Right lobe of liver (tissue), 6 donors: ENCODE results near the gene TNFRSF6B. TPM values are rescaled to one million over a fixed set of nuclear protein-coding genes. Genes with fewer than 3 reads are reported as not detected.
"Not testable (repeated sequence)": the region's sequence is repeated elsewhere in the genome, so short reads cannot be mapped to it uniquely, and the experiment has no call there.

ENCODE experiments used
- ATAC-seq, 4 donors: fragments of 200-7000 bp; cut with Tn5 transposase; one replicate each; pipeline ENCODE4 v1.9.1; 2020; ENCODE audit warnings: mild to moderate bottlenecking in 4 of 4, moderate library complexity in 4 of 4
- DNase-seq, 3 donors: peaks; one replicate each; pipeline ENCODE4 v3.0.0-alpha.2; 2020
- H3K27ac ChIP-seq, 3 donors: fragments of 200-600 bp; one replicate each; pipeline ENCODE4 v1.8.0; 2022
- H3K27me3 ChIP-seq, 2 donors: fragments of 200-600 bp; one replicate each; pipeline ENCODE4 v1.8.0; 2022
- H3K36me3 ChIP-seq, 4 donors: fragments of 200-600 bp; sonication (generic) in 1 of 4; one replicate each; pipeline versions ENCODE4 v1.5.1 to v1.8.0; 2017 to 2022; ENCODE audit warnings: control low read depth in 1 of 4
- H3K4me1 ChIP-seq, 4 donors: fragments of 200-600 bp; sonication (generic) in 1 of 4; one replicate each; pipeline versions ENCODE4 v1.5.1 to v1.8.0; 2017 to 2022; ENCODE audit warnings: control low read depth in 1 of 4
- H3K4me3 ChIP-seq, 3 donors: fragments of 200-600 bp; one replicate each; pipeline ENCODE4 v1.8.0; 2022
- H3K9me3 ChIP-seq, 4 donors: fragments of 200-600 bp; sonication (generic) in 1 of 4; one replicate each; pipeline versions ENCODE4 v1.5.1 to v1.8.0; 2017 to 2022; ENCODE audit warnings: control low read depth in 1 of 4
- CTCF ChIP-seq, 4 donors: fragments of 200-600 bp in 3 of 4; fragments of 450-650 bp in 1 of 4; IDR thresholded peaks; one replicate each; pipeline versions ENCODE4 v1.5.1 to v1.8.0; 2016 to 2022; ENCODE audit warnings: antibody characterized with exemption in 4 of 4, mild to moderate bottlenecking in 2 of 4
- POLR2A ChIP-seq: fragments of 450-650 bp; IDR thresholded peaks from one replicate; pipeline ENCODE4 v1.6.1; 2017; ENCODE audit warnings: antibody characterized with exemption, mild to moderate bottlenecking
- WGBS: methylation state at CpG from one replicate; pipeline ENCODE4 v1.1.6; 2018; ENCODE audit warnings: low coverage, low lambda C conversion rate; ENCODE audit not compliant: insufficient coverage; ENCODE audit errors: missing lambda C conversion rate; 5-methylcytosine and 5-hydroxymethylcytosine counted together
- intact Hi-C, 2 donors: fragments of 100-400 bp; cut with DNase I; formaldehyde crosslinking; loops; one replicate each; pipeline versions ENCODE4 v1.11.2 to v1.14.1; 2022
- total RNA-seq, 6 experiments: library from RNA; depleted of rRNA in 2 of 6; stranded (reverse); fragments of >200 nt in 2 of 6; fragmentation: NEBNext Ultra II Directional in 3 of 6; extraction: Animal tissue kit (Norgen Biotek cat#: 25700) in 3 of 6; gene quantifications; one replicate each; pipeline versions ENCODE4 v1.1.0 to v1.2.4, GENCODE V29; 2016 to 2023
- donor health status: DM: no; HTN: yes; CAD: no.
- donor health status: DM: no; HTN: no; CAD: no.
- donor health status: DM: no; HTN: no; CAD: no.
- donor health status: DM: no; HTN: yes; CAD: no.
- donor health status: DM: no; HTN: yes; CAD: no.

The TNFRSF6B gene
- total RNA-seq, 6 experiments from 2014 or later = 0.56 to 1.0 (median 0.62) TPM; not detected in 3

GRCh38 chr20:63665708-63666107 is 30.7 kb upstream of the TNFRSF6B start:
- Histone ChIP-seq H3K27ac (no peak overlapping the region), H3K36me3 (peaks cover 0 to 20% (median 4%) of the 10 kb centered on the region in 4 donors), H3K4me3 (no peak overlapping the region), H3K9me3 (no peaks in the 10 kb centered on the region), H3K4me1 (no peaks in the 10 kb centered on the region), H3K27me3 (no peaks in the 10 kb centered on the region)
- no peak for ATAC-seq
- TF ChIP-seq CTCF (IDR thresholded peaks at IDR 0.05) (no peak), POLR2A (no peak)
- WGBS = 100% methylated on average over 1 of the region's 14 CpGs
- DNase-seq = no peak
- intact Hi-C loops = no loop called here

- intact Hi-C loops = no loop called here
- Histone ChIP-seq H3K36me3 (peaks cover 0 to 9% (median under 1%) of the 10 kb centered on the region in 4 donors), H3K4me3 (no peak overlapping the region), H3K4me1 (no peaks in the 10 kb centered on the region), H3K9me3 (no peaks in the 10 kb centered on the region), H3K27ac (no peak overlapping the region), H3K27me3 (no peaks in the 10 kb centered on the region)
- DNase-seq = no peak
- TF ChIP-seq POLR2A = no peak
- no peak for TF ChIP-seq CTCF (IDR thresholded peaks at IDR 0.05)
- peak in 1 of 4 donors; percentile 6 for ATAC-seq
- WGBS = 96% methylated on average over 13 of the region's 16 CpGs
These were observed 28.6 kb upstream of the TNFRSF6B start for GRCh38 chr20:63667858-63668257.

- intact Hi-C loops = no loop called here
- TF ChIP-seq POLR2A = no peak
- TF ChIP-seq CTCF (IDR thresholded peaks at IDR 0.05) = no peak
- 98% methylated on average over 9 of the region's 11 CpGs for WGBS
- Histone ChIP-seq H3K27me3 (no peaks in the 10 kb centered on the region), H3K27ac (no peak overlapping the region), H3K4me1 (no peaks in the 10 kb centered on the region), H3K9me3 (no peaks in the 10 kb centered on the region), H3K4me3 (no peak overlapping the region), H3K36me3 (peaks cover 0 to 9% (median under 1%) of the 10 kb centered on the region in 4 donors)
- ATAC-seq (no peak), DNase-seq (no peak)
These were observed 28.1 kb upstream of the TNFRSF6B start for GRCh38 chr20:63668351-63668750.

- ATAC-seq, H3K4me3 ChIP-seq, intact Hi-C loops, H3K9me3 ChIP-seq, H3K4me1 ChIP-seq, H3K36me3 ChIP-seq, H3K27ac ChIP-seq, DNase-seq, H3K27me3 ChIP-seq: not testable (repeated sequence)
- WGBS = 92% methylated on average over 11 of the region's 12 CpGs
These were observed 24.8 kb upstream of the TNFRSF6B start for GRCh38 chr20:63671695-63672094.

- no peak for DNase-seq
- TF ChIP-seq POLR2A (no peak), CTCF (IDR thresholded peaks at IDR 0.05) (no peak)
- H3K4me3 ChIP-seq = no peak overlapping the region
- no peaks in the 10 kb centered on the region for H3K27me3 ChIP-seq
- no peaks in the 10 kb centered on the region for H3K9me3 ChIP-seq
- H3K36me3 ChIP-seq = peaks cover 0 to 6% (median under 1%) of the 10 kb centered on the region in 4 donors
- H3K4me1 ChIP-seq = no peaks in the 10 kb centered on the region
- intact Hi-C loops = no loop called here
- 93% methylated on average over 3 of the region's 10 CpGs for WGBS
- ATAC-seq = peak in 2 of 4 donors; percentile 33 to 46
- H3K27ac ChIP-seq = no peak overlapping the region
These were observed 23.8 kb upstream of the TNFRSF6B start for GRCh38 chr20:63672666-63673065.
